ENCODE measurements around the gene IGFN1.

The IGFN1 gene

DNA sequence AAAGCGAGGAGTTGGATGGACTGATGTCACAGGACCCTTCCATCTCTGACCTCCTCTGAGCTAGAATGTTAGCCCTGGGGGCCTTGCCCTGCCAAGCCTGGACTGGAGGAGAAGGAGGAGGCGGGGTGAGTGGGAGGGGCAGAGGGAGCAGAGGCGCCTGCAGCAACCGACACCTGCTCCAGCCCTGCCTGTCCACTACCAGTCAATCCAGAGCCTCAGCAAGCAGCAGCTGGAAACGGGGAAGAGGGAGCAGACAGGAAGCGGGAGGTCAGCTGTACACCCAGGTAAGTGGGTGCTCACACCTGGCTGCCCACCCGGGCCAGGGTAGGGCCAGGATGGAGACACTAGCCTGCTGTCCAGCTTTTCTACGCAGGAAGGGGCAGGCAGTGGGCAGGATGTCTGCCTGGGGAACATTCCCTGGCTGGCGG lies at the start of gene IGFN1:
Gene IGFN1, plus strand, starts transcription at position 201 of the 428 bp plus-strand sequence. CDS start 2,470 bp downstream, outside the sequence.
- TF ChIP-seq, protein P1, sequence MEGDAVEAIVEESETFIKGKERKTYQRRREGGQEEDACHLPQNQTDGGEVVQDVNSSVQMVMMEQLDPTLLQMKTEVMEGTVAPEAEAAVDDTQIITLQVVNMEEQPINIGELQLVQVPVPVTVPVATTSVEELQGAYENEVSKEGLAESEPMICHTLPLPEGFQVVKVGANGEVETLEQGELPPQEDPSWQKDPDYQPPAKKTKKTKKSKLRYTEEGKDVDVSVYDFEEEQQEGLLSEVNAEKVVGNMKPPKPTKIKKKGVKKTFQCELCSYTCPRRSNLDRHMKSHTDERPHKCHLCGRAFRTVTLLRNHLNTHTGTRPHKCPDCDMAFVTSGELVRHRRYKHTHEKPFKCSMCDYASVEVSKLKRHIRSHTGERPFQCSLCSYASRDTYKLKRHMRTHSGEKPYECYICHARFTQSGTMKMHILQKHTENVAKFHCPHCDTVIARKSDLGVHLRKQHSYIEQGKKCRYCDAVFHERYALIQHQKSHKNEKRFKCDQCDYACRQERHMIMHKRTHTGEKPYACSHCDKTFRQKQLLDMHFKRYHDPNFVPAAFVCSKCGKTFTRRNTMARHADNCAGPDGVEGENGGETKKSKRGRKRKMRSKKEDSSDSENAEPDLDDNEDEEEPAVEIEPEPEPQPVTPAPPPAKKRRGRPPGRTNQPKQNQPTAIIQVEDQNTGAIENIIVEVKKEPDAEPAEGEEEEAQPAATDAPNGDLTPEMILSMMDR (IDR thresholded peaks at IDR 0.05) = no peak
- TF ChIP-seq ZFX (IDR thresholded peaks at IDR 0.05; ENCODE audit: borderline replicate concordance) = no peak
- H3K27ac ChIP-seq = no peak within 1 kb of the TSS

DNA sequence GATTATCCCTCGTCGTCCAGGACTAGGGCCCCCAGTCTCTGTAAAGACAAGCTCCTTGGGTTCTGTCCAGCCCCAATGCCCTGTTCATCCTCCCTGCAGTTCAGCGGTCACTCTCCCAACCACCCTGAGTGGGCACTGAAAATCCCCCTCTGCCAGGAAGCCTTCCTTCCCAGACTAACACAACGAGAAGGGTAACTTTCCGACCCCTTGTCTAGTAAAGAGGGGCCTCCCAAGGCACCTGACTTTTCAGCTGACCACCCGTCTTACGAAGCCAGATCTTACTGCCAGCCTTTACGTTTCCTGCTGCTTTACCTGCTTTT lies 49.7 kb upstream of the IGFN1 start:
- no peak overlapping the region for H3K27ac ChIP-seq
- no peak for TF ChIP-seq ZFX (IDR thresholded peaks at IDR 0.05; ENCODE audit: borderline replicate concordance)
- TF ChIP-seq, protein P1 (IDR thresholded peaks at IDR 0.05) = no peak

DNA sequence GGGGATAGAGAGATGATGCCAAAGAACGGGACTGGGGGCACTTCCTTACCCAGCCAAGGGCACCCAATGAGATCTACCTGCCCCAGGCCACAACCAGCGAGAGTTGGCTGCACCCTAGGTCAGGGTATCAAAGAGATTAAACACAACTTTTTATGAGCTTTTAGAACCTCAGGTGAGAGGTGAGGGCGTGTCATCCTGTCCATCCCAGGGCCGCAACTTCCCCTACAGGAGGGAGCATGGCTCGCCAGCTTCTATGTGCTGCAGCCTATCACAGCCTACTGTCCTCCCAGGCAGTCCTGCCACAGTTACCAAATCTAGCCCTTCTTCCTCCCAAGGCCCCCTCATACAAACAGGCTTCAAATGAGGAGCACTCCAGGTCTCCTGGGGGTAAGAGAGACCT lies 49.2 kb upstream of the IGFN1 start:
- no peak for TF ChIP-seq ZFX (IDR thresholded peaks at IDR 0.05; ENCODE audit: borderline replicate concordance)
- TF ChIP-seq, protein P1 (IDR thresholded peaks at IDR 0.05) = no peak
- H3K27ac ChIP-seq = no peak overlapping the region

DNA sequence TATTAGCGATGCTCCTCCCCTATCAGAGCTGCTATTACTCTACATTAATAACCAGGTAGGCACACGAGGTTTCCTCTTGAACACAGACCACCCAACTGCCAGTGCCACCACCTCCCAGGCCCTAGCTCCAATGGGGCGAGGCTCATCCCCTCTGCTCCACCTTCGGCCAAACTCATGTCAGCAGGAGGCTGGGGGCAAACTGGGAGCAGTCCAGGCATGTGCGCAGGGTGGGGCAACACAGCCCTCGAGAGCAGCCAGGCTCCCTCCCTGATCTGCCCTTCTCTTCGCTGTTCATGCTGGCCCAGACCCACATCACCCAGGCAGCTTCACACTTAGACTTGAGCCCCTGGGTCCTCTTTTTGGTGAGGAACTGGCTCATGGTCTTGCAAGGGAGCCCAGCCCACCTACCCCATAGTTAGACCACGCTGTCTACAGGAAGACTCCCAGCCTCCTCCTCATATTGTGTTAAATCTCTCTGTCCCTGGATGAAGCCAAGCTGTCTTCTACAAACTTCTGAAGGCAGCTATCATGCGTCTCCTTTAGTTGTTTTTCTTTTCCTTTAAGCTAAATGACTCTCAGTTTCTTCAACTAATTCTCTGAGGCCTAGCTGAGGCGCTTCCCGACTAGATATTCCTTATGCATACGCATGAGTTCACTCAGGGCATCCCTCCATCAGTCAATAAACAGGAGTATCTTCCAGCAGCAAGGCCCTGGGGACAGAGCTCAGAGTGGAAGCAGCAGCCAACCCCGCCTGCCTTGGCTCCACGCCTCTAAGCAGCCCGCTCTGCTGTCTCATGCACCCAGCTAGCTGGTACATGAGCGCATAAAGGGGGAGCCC lies 48.4 kb upstream of the IGFN1 start:
- no peak overlapping the region for H3K27ac ChIP-seq
- no peak for TF ChIP-seq ZFX (IDR thresholded peaks at IDR 0.05; ENCODE audit: borderline replicate concordance)
- TF ChIP-seq, protein P1 (IDR thresholded peaks at IDR 0.05) = no peak

DNA sequence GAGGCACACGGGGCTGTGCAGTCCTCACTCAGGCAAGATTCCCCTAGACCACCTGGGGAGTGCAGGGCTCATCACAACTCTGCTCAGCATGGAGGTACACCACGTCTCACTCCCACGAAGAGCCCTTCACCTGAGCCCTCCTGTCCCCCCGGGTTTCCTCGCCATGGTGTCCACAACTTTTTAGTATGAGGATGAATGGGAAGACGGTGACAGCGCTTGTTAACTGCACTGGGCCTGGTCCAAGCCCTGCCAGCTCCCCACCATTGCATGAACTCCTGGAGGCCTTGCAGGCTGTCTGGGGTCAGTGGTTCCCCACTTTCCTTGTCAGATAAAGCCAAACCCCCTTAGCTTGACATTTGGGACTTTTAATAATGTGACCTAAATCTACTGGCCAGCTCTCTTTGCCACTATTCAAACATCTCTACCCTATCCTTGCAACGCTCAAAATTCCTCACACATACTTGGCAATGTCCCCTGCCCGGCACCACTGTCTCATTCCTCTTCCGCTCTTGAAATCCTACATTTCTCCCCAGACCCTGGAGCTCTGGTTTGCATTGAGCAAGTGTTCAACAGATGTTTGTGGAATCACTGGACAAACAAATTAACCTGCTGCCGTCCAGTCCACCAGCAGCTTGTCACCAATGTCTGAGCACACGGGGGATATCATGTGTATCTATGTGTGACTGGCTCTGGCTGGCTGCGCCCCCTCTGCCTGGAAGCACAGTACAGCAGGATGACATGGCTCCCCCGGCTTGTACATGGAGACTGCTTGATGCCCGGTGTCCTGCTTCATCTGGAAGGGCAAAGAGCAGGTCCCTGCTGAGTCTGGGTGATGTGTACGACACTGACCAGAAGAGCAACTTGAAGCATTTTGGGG lies 47.5 kb upstream of the IGFN1 start:
- TF ChIP-seq ZFX (IDR thresholded peaks at IDR 0.05; ENCODE audit: borderline replicate concordance) = no peak
- no peak overlapping the region for H3K27ac ChIP-seq

DNA sequence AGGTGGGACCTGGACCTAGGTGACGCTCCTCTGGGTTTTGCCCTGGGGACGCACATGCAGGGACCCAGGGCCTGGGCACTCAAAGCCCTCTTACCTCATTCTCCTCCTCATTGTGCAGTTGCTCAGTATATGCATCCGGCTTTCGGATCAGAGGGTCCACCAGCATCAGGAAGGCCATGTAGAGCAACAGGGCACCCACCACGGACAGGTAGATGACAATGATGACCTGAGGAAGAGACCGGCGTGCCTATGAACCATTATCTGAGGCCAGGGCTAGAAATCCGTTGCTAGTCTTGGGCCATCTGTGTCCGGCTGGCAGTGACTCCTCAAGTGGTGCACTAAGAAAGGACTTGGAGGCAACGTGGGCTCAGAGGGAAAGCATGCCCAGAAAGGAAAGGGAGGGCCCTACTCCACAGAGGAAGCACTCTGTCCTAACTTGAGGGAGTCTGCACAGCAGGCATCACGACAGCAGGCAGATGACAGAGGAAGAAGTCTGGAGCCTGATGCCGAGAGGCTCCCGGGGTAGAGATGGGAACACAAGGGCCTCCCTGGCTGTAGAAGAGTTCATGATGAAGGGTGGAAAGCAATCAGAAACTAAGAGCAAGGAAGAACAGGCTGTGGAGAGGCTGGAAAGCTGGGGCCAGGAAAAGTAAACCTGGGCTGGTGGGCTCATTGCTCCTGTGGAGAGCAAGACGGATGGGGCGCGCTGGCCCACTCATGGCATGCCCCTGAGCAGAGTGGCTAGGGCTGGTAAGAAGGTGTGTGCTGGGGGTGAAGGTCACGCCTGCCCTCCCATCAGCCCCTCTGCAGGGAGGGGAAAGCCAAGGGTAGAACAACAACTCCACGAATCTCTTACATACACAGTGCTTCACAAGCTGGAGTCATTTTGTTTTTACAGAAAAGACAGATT lies 46.6 kb upstream of the IGFN1 start:
- TF ChIP-seq, protein P1 (IDR thresholded peaks at IDR 0.05) = no peak
- TF ChIP-seq ZFX (IDR thresholded peaks at IDR 0.05; ENCODE audit: borderline replicate concordance) = no peak

DNA sequence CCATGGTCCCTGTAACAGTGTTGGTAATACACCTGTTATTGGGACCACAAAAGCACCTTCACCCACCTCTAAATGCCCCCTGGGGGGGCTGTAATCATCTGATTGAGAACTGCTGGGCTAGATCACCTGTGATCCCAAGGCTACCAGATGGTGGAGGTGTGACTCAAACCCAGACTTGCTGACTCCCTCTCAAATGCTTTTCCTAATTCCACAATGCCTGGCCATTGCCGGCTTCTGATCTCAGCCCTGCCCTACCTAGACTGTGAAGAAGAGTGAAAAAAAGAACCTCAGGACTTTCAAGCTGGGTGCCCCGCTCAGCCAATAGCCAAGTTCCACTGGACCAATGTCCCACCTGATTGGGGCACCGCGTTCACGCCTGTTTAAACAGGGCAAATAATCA lies 45.9 kb upstream of the IGFN1 start:
- no peak overlapping the region for H3K27ac ChIP-seq

More for the DNA sequence above, 46.6 kb upstream of the IGFN1 start:
- H3K27ac ChIP-seq = no peak overlapping the region

More for the DNA sequence above, 45.9 kb upstream of the IGFN1 start:
- TF ChIP-seq ZFX (IDR thresholded peaks at IDR 0.05; ENCODE audit: borderline replicate concordance) = no peak
- TF ChIP-seq, protein P1 (IDR thresholded peaks at IDR 0.05) = no peak

All from 22Rv1 (cell line).